ENCODE data around the gene STYXL2.

DNA sequence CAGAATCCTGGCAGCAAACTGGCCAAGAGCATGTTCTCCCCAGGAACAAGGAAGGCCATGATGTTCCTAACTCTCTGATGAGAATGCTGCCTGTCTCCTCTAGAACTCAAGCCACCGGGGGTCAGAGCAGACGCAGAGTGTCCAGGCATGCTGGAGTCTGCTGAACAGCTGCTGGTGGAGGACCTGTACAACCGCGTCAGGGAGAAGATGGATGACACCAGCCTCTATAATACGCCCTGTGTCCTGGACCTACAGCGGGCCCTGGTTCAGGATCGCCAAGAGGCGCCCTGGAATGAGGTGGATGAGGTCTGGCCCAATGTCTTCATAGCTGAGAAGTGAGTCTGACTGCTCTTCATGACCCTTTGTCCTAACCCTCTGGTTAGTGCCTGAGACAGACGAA, 23.4 kb downstream of the STYXL2 start:
- TF ChIP-seq, protein P1, sequence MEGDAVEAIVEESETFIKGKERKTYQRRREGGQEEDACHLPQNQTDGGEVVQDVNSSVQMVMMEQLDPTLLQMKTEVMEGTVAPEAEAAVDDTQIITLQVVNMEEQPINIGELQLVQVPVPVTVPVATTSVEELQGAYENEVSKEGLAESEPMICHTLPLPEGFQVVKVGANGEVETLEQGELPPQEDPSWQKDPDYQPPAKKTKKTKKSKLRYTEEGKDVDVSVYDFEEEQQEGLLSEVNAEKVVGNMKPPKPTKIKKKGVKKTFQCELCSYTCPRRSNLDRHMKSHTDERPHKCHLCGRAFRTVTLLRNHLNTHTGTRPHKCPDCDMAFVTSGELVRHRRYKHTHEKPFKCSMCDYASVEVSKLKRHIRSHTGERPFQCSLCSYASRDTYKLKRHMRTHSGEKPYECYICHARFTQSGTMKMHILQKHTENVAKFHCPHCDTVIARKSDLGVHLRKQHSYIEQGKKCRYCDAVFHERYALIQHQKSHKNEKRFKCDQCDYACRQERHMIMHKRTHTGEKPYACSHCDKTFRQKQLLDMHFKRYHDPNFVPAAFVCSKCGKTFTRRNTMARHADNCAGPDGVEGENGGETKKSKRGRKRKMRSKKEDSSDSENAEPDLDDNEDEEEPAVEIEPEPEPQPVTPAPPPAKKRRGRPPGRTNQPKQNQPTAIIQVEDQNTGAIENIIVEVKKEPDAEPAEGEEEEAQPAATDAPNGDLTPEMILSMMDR (IDR thresholded peaks at IDR 0.05; ENCODE audit: low read length), result no peak
- TF ChIP-seq EZH2 (optimal IDR thresholded peaks at IDR 0.05; ENCODE audit: low read depth, low read length) (no peak), EZH2phosphoT487 (IDR thresholded peaks at IDR 0.05; ENCODE audit: low read length) (no peak)

Data from MM.1S (cell line).